Keratinocyte (primary cell): Measurements from ENCODE around the gene ADM5. TPM values are rescaled to one million over a fixed set of nuclear protein-coding genes. Genes with fewer than 3 reads are reported as not detected.

ENCODE experiments used
- DNase-seq: peaks from one replicate; pipeline ENCODE4 v3.0.0-alpha.2; 2011; ENCODE audit warnings: low read depth, missing footprints, low spot score
- FAIRE-seq: peaks from 2 replicates; lab custom pipeline; 2011; peaks lifted over from hg19 to GRCh38; lab: Jason Lieb, UNC
- H2AFZ ChIP-seq: 2 replicates; pipeline ENCODE4 v1.6.0; 2012; ENCODE audit warnings: low read length, control low read depth, inconsistent platforms; ENCODE audit not compliant: control insufficient read depth
- H3K27ac ChIP-seq: 2 replicates; pipeline ENCODE4 v1.5.1; 2011; ENCODE audit warnings: low read length; ENCODE audit not compliant: control insufficient read depth, insufficient read depth
- H3K27me3 ChIP-seq: 3 replicates; pipeline ENCODE4 v1.6.0; 2011; ENCODE audit warnings: low read length; ENCODE audit not compliant: control insufficient read depth, insufficient read depth; ENCODE audit errors: extremely low read depth
- H3K36me3 ChIP-seq, 2 experiments: 2 replicates in 1 of 2; 3 replicates in 1 of 2; pipeline ENCODE4 v1.5.1; 2011; ENCODE audit warnings: low read length in 2 of 2, mild to moderate bottlenecking in 1 of 2; ENCODE audit not compliant: control insufficient read depth in 2 of 2, insufficient read depth in 2 of 2; ENCODE audit errors: extremely low read depth in 1 of 2
- H3K4me1 ChIP-seq: 3 replicates; pipeline ENCODE4 v1.5.1; 2011; ENCODE audit warnings: low read length; ENCODE audit not compliant: control insufficient read depth, insufficient read depth; ENCODE audit errors: extremely low read depth
- H3K4me2 ChIP-seq: 3 replicates; pipeline ENCODE4 v1.6.0; 2011; ENCODE audit warnings: low read depth, low read length; ENCODE audit not compliant: control insufficient read depth, insufficient read depth; ENCODE audit errors: extremely low read depth
- H3K4me3 ChIP-seq, 3 experiments: fragments of 200-600 bp in 1 of 3; sonication (generic) in 1 of 3; 2 replicates in 2 of 3; 3 replicates in 1 of 3; pipeline ENCODE4 v1.5.1; 2011 to 2016; ENCODE audit warnings: low read length in 3 of 3, mild to moderate bottlenecking in 3 of 3, control low read depth in 2 of 3, inconsistent platforms in 1 of 3, low read depth in 1 of 3, mixed read lengths in 1 of 3, mixed run types in 1 of 3, moderate library complexity in 1 of 3; ENCODE audit not compliant: control insufficient read depth in 2 of 3, insufficient read depth in 2 of 3; ENCODE audit errors: extremely low read depth in 1 of 3
- H3K79me2 ChIP-seq: 2 replicates; pipeline ENCODE4 v1.6.0; 2012; ENCODE audit warnings: low read length; ENCODE audit not compliant: control insufficient read depth, insufficient read depth
- H3K9ac ChIP-seq: 3 replicates; pipeline ENCODE4 v1.6.0; 2011; ENCODE audit warnings: low read length; ENCODE audit not compliant: control insufficient read depth, insufficient read depth; ENCODE audit errors: extremely low read depth
- H3K9me1 ChIP-seq: 3 replicates; pipeline ENCODE4 v1.6.0; 2011; ENCODE audit warnings: low read length; ENCODE audit not compliant: control insufficient read depth, insufficient read depth; ENCODE audit errors: extremely low read depth
- H3K9me3 ChIP-seq: 2 replicates; pipeline ENCODE4 v1.5.1; 2012; ENCODE audit warnings: low read depth, low read length; ENCODE audit not compliant: control insufficient read depth
- H4K20me1 ChIP-seq: 3 replicates; pipeline ENCODE4 v1.6.0; 2011; ENCODE audit warnings: low read length; ENCODE audit not compliant: control insufficient read depth, insufficient read depth; ENCODE audit errors: extremely low read depth
- CTCF ChIP-seq, 3 experiments: IDR thresholded peaks in 1 of 3; conservative IDR thresholded peaks in 1 of 3; optimal IDR thresholded peaks in 1 of 3; 2 replicates in 2 of 3; 3 replicates in 1 of 3; pipeline versions ENCODE3 to v1.5.1; 2011; ENCODE audit warnings: low read length in 3 of 3, mild to moderate bottlenecking in 3 of 3, moderate library complexity in 2 of 3, control low read depth in 1 of 3, inconsistent platforms in 1 of 3; ENCODE audit not compliant: insufficient read depth in 2 of 3; ENCODE audit errors: extremely low read depth in 1 of 3
- EZH2 ChIP-seq: IDR thresholded peaks from one replicate; pipeline ENCODE4 v1.6.1; 2012; ENCODE audit warnings: inconsistent platforms, mild to moderate bottlenecking, low read length, moderate library complexity
- dilution Hi-C: fragments of 300-500 bp; cut with MboI; formaldehyde crosslinking; loops from one replicate; pipeline ENCODE4 v1.7.0; 2020; ENCODE audit warnings: low sequenced_read_pairs; ENCODE audit not compliant: extremely low pct_ligation_motif_present
- polyA plus RNA-seq, 5 experiments: library from polyadenylated mRNA; depleted of rRNA in 3 of 5; stranded (reverse) in 3 of 5; stranded (forward) in 1 of 5; unstranded in 1 of 5; fragments of >200 nt; gene quantifications; 1 replicate in 1 of 5; 2 replicates in 3 of 5; 3 replicates in 1 of 5; pipeline versions ENCODE4 v1.2.1 to v1.2.3, GENCODE V29; 2011 to 2012; ENCODE audit warnings: missing spikeins in 2 of 5, low read depth in 1 of 5, low replicate concordance in 1 of 5

The ADM5 gene
- polyA plus RNA-seq, 1 donor (not counting 4 experiments of a cell fraction or from before 2014, with no cell fraction given): 0.73 TPM

- no peak overlapping the region for H3K4me2 ChIP-seq
- no peaks in the 10 kb centered on the region for H3K36me3 ChIP-seq
- peaks cover 6% of the 10 kb centered on the region for H3K27me3 ChIP-seq
- no peak for TF ChIP-seq CTCF (optimal IDR thresholded peaks at IDR 0.05 in 1 of 3, IDR thresholded peaks at IDR 0.05 in 1 of 3, conservative IDR thresholded peaks at IDR 0.05 in 1 of 3; ENCODE audit: extremely low read depth in 1 of 3, insufficient read depth in 2 of 3, low read length in 3 of 3)
- TF ChIP-seq EZH2: no peak
- H2AFZ ChIP-seq: no peak overlapping the region
- dilution Hi-C loops: no loop called here
- no peaks in the 10 kb centered on the region for H3K4me1 ChIP-seq
- H3K79me2 ChIP-seq: no peaks in the 10 kb centered on the region
- no peaks in the 10 kb centered on the region for H3K9me3 ChIP-seq
- DNase-seq (no peak), FAIRE-seq (no peak)
- no peaks in the 10 kb centered on the region for H4K20me1 ChIP-seq
- H3K27ac ChIP-seq: no peak overlapping the region
- H3K4me3 ChIP-seq: no peak overlapping the region
- no peaks in the 10 kb centered on the region for H3K9me1 ChIP-seq
- H3K9ac ChIP-seq: no peak overlapping the region
These were observed 16.5 kb downstream of the ADM5 start for GRCh38 chr19:49705919-49706318.

- FAIRE-seq (no peak), DNase-seq (no peak)
- no peaks in the 10 kb centered on the region for H3K36me3 ChIP-seq
- H3K9ac ChIP-seq: no peak overlapping the region
- H3K4me3 ChIP-seq: no peak overlapping the region
- H3K79me2 ChIP-seq: no peaks in the 10 kb centered on the region
- H3K27me3 ChIP-seq: no peaks in the 10 kb centered on the region
- no peaks in the 10 kb centered on the region for H3K9me3 ChIP-seq
- no peak overlapping the region for H2AFZ ChIP-seq
- no peak overlapping the region for H3K27ac ChIP-seq
- H4K20me1 ChIP-seq: no peaks in the 10 kb centered on the region
- no peaks in the 10 kb centered on the region for H3K4me1 ChIP-seq
- H3K4me2 ChIP-seq: no peak overlapping the region
- H3K9me1 ChIP-seq: no peaks in the 10 kb centered on the region
- TF ChIP-seq CTCF (optimal IDR thresholded peaks at IDR 0.05 in 1 of 3, IDR thresholded peaks at IDR 0.05 in 1 of 3, conservative IDR thresholded peaks at IDR 0.05 in 1 of 3; ENCODE audit: extremely low read depth in 1 of 3, insufficient read depth in 2 of 3, low read length in 3 of 3) (no peak), EZH2 (no peak)
- dilution Hi-C loops: no loop called here
These were observed 21.1 kb downstream of the ADM5 start for GRCh38 chr19:49710372-49710951.
